Kidney (tissue), 14 donors: ENCODE measurements around the gene PLCZ1. TPM values are rescaled to one million over a fixed set of nuclear protein-coding genes. Genes with fewer than 3 reads are reported as not detected.

Source experiments
- DNase-seq, 5 donors: peaks; one replicate each; pipeline ENCODE4 v3.0.0-alpha.2; 2013 to 2020
- FAIRE-seq: peaks from 2 replicates; lab custom pipeline; 2012; peaks lifted over from hg19 to GRCh38; lab: Jason Lieb, UNC
- H3K27ac ChIP-seq, 2 donors: one replicate each; pipeline ENCODE4 v1.7.0; 2013; ENCODE audit warnings: low read depth in 2 of 2, low read length in 2 of 2, inconsistent platforms in 1 of 2
- H3K27me3 ChIP-seq: one replicate; pipeline ENCODE4 v1.7.1; 2013; ENCODE audit warnings: low read length, inconsistent platforms; ENCODE audit not compliant: control insufficient read depth, insufficient read depth
- H3K36me3 ChIP-seq, 3 donors: one replicate each; pipeline versions ENCODE4 v1.7.0 to v1.7.1; 2013; ENCODE audit warnings: low read length in 3 of 3, control low read depth in 1 of 3, inconsistent platforms in 1 of 3; ENCODE audit not compliant: insufficient read depth in 3 of 3, control insufficient read depth in 2 of 3
- H3K4me1 ChIP-seq, 3 donors: one replicate each; pipeline versions ENCODE4 v1.7.0 to v1.7.1; 2013; ENCODE audit warnings: low read length in 3 of 3, inconsistent platforms in 1 of 3, low read depth in 1 of 3; ENCODE audit not compliant: control insufficient read depth in 2 of 3, insufficient read depth in 2 of 3
- H3K4me3 ChIP-seq, 3 donors: one replicate each; pipeline versions ENCODE4 v1.7.0 to v1.8.1; 2013; ENCODE audit warnings: low read length in 3 of 3, control low read depth in 1 of 3, inconsistent platforms in 1 of 3
- H3K9ac ChIP-seq, 3 donors: one replicate each; pipeline versions ENCODE4 v1.7.0 to v1.7.1; 2013; ENCODE audit warnings: low read length in 3 of 3, control low read depth in 1 of 3, inconsistent platforms in 1 of 3
- H3K9me3 ChIP-seq, 3 donors: one replicate each; pipeline versions ENCODE4 v1.7.0 to v1.7.1; 2013; ENCODE audit warnings: low read length in 3 of 3, control low read depth in 1 of 3, inconsistent platforms in 1 of 3; ENCODE audit not compliant: control insufficient read depth in 2 of 3, insufficient read depth in 1 of 3
- intact Hi-C: fragments of 100-400 bp; cut with DNase I; formaldehyde crosslinking; loops from one replicate; pipeline ENCODE4 v1.11.1; 2022
- polyA plus RNA-seq: library from polyadenylated mRNA; stranded (reverse); fragments of 350-450 nt; fragmentation: Illumina TruSeq; extraction: RNeasy Lipid Tissue Mini Kit (QIAGEN cat#74804); gene quantifications from one replicate; pipeline ENCODE4 v1.2.3, GENCODE V29; 2014; ENCODE audit warnings: low read depth, low replicate concordance; ENCODE audit not compliant: insufficient read depth
- total RNA-seq: library from RNA; stranded (reverse); fragmentation: NEBNext Ultra II Directional; extraction: Animal tissue kit (Norgen Biotek cat#: 25700); gene quantifications from one replicate; pipeline ENCODE4 v1.2.1, GENCODE V29; 2021
- TF ChIP-seq, protein P1 (sequence below): IDR thresholded peaks from 3 replicates; pipeline ENCODE4 v1.5.1; 2012; ENCODE audit warnings: mild to moderate bottlenecking, moderate library complexity, borderline replicate concordance; ENCODE audit not compliant: insufficient read depth; ENCODE audit errors: extremely low read depth
- donor health status: control.
- donor health status: control.
- donor health status: control.
- donor health status: control.
- donor health status: control.
- donor health status: DM: yes; HTN: yes; CAD: no.
- donor health status: Normal renal cell carcinoma (clear cell type).

The PLCZ1 gene
- total and polyA plus RNA-seq, 2 donors from 2014 or later, result not detected

DNA sequence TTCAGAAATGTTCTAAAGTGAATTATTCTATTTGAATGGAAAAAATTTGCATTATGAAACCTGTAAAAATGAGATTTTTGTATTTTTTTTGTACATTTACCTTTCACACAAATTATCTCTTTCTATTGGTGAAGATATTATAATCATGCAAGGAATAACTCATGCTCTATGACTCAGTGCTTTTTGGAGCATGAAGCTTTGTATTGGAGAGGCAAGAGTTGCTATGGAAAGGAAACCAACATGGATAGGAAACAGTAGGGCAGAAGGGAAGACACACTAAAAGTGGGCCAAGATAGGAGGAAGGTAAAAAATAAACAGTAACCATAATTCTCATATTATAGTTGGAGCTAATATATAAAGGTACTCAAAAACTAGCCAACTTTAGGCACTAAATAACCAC lies 79.0 kb downstream of the PLCZ1 start:
- TF ChIP-seq, protein P1, sequence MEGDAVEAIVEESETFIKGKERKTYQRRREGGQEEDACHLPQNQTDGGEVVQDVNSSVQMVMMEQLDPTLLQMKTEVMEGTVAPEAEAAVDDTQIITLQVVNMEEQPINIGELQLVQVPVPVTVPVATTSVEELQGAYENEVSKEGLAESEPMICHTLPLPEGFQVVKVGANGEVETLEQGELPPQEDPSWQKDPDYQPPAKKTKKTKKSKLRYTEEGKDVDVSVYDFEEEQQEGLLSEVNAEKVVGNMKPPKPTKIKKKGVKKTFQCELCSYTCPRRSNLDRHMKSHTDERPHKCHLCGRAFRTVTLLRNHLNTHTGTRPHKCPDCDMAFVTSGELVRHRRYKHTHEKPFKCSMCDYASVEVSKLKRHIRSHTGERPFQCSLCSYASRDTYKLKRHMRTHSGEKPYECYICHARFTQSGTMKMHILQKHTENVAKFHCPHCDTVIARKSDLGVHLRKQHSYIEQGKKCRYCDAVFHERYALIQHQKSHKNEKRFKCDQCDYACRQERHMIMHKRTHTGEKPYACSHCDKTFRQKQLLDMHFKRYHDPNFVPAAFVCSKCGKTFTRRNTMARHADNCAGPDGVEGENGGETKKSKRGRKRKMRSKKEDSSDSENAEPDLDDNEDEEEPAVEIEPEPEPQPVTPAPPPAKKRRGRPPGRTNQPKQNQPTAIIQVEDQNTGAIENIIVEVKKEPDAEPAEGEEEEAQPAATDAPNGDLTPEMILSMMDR, result no peak
- Histone ChIP-seq H3K27me3 (no peaks in the 10 kb centered on the region), H3K4me3 (no peak overlapping the region), H3K36me3 (no peaks in the 10 kb centered on the region), H3K4me1 (no peaks in the 10 kb centered on the region), H3K9ac (no peak overlapping the region), H3K9me3 (peaks cover 0 to 5% (median 3%) of the 10 kb centered on the region in 3 donors), H3K27ac (no peak overlapping the region)
- FAIRE-seq, result no peak
- intact Hi-C loops, result no loop called here
- no peak for DNase-seq

DNA sequence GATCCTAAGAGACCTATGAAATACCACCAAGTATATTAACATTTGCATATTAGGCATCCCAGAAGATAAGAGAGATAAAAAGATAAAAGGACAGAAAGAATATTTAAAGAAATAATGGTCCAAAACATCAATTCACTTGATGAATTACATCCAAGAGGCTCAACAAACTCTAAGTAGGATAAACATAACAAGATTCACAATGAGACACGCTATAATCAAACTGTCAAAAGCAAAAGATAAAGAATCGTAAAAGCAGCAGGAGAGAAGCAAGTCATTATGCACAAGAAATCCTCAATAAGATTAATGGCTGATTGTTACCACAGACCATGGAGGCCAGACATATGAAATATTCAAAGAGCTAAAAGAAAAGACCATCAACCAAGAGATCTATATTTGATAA lies 79.6 kb downstream of the PLCZ1 start:
- Histone ChIP-seq H3K27ac (no peak overlapping the region), H3K27me3 (no peaks in the 10 kb centered on the region), H3K4me3 (no peak overlapping the region), H3K9me3 (peaks cover 0 to 5% (median 3%) of the 10 kb centered on the region in 3 donors), H3K36me3 (no peaks in the 10 kb centered on the region), H3K9ac (no peak overlapping the region), H3K4me1 (no peaks in the 10 kb centered on the region)
- intact Hi-C loops, result no loop called here
- DNase-seq (no peak), FAIRE-seq (no peak)
- TF ChIP-seq, protein P1, result no peak

DNA sequence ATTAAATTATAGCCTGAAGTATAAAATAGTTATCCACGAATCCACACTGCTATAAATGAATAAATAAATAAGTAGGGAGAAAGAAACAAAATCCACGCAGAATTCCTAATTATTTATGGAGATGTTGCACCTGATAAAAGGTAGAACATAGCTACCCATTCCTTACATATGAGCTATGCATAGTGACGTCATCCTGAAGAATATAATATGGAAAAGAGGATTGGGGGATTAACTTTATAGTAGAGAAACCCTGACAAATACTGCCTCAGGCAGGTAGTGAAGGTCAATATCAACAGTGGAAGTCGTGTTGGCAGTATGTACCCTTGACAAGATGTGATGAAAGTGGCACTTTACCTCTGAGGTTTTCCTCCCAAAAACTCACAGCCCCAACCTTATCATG lies 82.5 kb downstream of the PLCZ1 start:
- no peak overlapping the region for H3K27ac ChIP-seq
- DNase-seq (no peak), FAIRE-seq (no peak)
- no peaks in the 10 kb centered on the region for H3K4me1 ChIP-seq
- no peak overlapping the region for H3K4me3 ChIP-seq
- intact Hi-C loops, result no loop called here
- TF ChIP-seq, protein P1, result no peak
- H3K9ac ChIP-seq, result no peak overlapping the region
- H3K9me3 ChIP-seq, result no peaks in the 10 kb centered on the region
- no peaks in the 10 kb centered on the region for H3K36me3 ChIP-seq
- no peaks in the 10 kb centered on the region for H3K27me3 ChIP-seq

DNA sequence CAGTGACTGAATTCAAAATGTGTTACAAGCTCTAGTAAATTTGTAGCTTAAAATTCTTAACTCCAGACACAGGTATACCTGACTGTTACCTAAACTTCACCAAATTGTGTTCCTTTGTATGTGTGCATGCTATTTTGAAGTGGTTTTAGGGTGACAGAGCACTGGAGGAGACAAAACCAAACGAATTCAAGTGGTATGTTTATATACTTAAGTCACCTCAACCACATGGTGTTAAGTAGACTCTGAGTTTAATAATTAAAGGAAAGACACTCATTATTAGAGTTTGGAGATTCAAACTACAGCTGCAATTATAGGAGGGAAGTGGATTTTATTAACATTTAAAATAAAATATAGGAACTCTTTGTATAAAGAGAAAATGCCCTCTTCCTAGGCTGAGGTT lies 84.3 kb downstream of the PLCZ1 start:
- no peaks in the 10 kb centered on the region for H3K4me1 ChIP-seq
- no peaks in the 10 kb centered on the region for H3K36me3 ChIP-seq
- intact Hi-C loops, result no loop called here
- DNase-seq, result no peak
- H3K9me3 ChIP-seq, result no peaks in the 10 kb centered on the region
- no peak overlapping the region for H3K4me3 ChIP-seq
- no peak overlapping the region for H3K27ac ChIP-seq
- no peak overlapping the region for H3K9ac ChIP-seq
- no peaks in the 10 kb centered on the region for H3K27me3 ChIP-seq
- FAIRE-seq, result no peak
- TF ChIP-seq, protein P1, result no peak
